Psoas muscle (tissue), 8 donors: Measurements from ENCODE around the gene KRT75. TPM values are rescaled to one million over a fixed set of nuclear protein-coding genes. Genes with fewer than 3 reads are reported as not detected.

Source experiments
- ATAC-seq, 4 donors: fragments of 200-7000 bp; cut with Tn5 transposase; one replicate each; pipeline ENCODE4 v1.9.1; 2020; ENCODE audit warnings: moderate library complexity in 3 of 4, mild to moderate bottlenecking in 2 of 4
- DNase-seq, 2 donors: peaks; one replicate each; pipeline ENCODE4 v3.0.0-alpha.2; 2020
- H3K27ac ChIP-seq: fragments of 200-600 bp; one replicate; pipeline ENCODE4 v1.8.0; 2022
- H3K27me3 ChIP-seq, 3 donors: fragments of 200-600 bp in 1 of 3; one replicate each; pipeline versions ENCODE4 v1.6.1 to v1.8.0; 2013 to 2022; ENCODE audit warnings: low read length in 2 of 3, mild to moderate bottlenecking in 2 of 3, moderate library complexity in 1 of 3; ENCODE audit not compliant: insufficient read depth in 3 of 3
- H3K36me3 ChIP-seq, 2 donors: fragments of 200-600 bp in 1 of 2; one replicate each; pipeline versions ENCODE4 v1.6.1 to v1.8.0; 2013 to 2022; ENCODE audit warnings: low read depth in 1 of 2, mild to moderate bottlenecking in 1 of 2, moderate library complexity in 1 of 2; ENCODE audit not compliant: insufficient read depth in 1 of 2
- H3K4me1 ChIP-seq: fragments of 200-600 bp; one replicate; pipeline ENCODE4 v1.8.0; 2022
- H3K4me3 ChIP-seq: fragments of 200-600 bp; one replicate; pipeline ENCODE4 v1.8.0; 2022; ENCODE audit warnings: mild to moderate bottlenecking
- H3K9me3 ChIP-seq: fragments of 200-600 bp; one replicate; pipeline ENCODE4 v1.8.0; 2022
- WGBS, 3 donors: extraction: QIAGEN DNeasy Blood & Tissue Kit; methylation state at CpG; one replicate each; pipeline versions ENCODE4 v1.1.6 to v1.1.7; 2013; 5-methylcytosine and 5-hydroxymethylcytosine counted together
- intact Hi-C, 2 donors: fragments of 100-400 bp; cut with DNase I; formaldehyde crosslinking; loops; one replicate each; pipeline versions ENCODE4 v1.11.0 to v1.14.2; 2022
- polyA plus RNA-seq, 3 donors: library from polyadenylated mRNA; stranded (reverse); fragments of 200-250 nt; gene quantifications; one replicate each; pipeline ENCODE4 v1.2.3, GENCODE V29; 2013
- total RNA-seq, 4 donors: library from RNA; stranded (reverse); fragmentation: NEBNext Ultra II Directional in 2 of 4; extraction: Animal tissue kit (Norgen Biotek cat#: 25700) in 2 of 4; gene quantifications; one replicate each; pipeline versions ENCODE4 v1.2.1 to v1.2.4, GENCODE V29; 2021 to 2023
- TF ChIP-seq, protein P1 (sequence below): fragments of 200-600 bp; IDR thresholded peaks from one replicate; pipeline ENCODE4 v1.8.0; 2022; ENCODE audit warnings: antibody characterized with exemption
- donor health status: healthy with polysubstance abuse.
- donor health status: DM: no; HTN: no; CAD: no; lungs with moderate emphysema.
- donor health status: Bipolar disorder and iron deficiency.
- donor health status: healthy.
- donor health status: DM: yes; HTN: yes; CAD: no.
- donor health status: DM: no; HTN: no; CAD: no.
- donor health status: DM: no; HTN: no; CAD: no.
- donor health status: DM: yes; HTN: yes; CAD: no.

Gene KRT75
- total and polyA plus RNA-seq, 7 donors: not detected

DNA sequence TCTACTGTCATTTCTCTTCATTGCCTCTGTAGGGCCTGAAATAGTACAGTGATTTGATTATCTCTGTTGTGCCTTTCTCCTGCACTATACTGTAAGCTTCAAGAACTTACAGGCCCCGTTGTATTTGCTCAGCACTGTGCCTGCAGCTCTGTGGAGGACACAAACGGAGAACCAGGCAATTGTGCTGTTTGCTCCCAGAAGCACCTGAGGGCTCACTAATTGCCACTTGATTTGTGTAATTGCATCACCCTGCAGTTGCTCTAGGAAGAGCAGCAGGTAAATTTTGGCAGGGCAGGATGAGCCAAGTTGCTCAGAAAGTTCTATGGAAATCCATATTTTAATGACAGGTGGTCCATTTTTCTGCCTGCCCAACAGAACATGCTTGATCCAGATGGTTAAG lies 16.4 kb downstream of the KRT75 start:
- DNase-seq (no peak), ATAC-seq (no peak)
- TF ChIP-seq, protein P1, sequence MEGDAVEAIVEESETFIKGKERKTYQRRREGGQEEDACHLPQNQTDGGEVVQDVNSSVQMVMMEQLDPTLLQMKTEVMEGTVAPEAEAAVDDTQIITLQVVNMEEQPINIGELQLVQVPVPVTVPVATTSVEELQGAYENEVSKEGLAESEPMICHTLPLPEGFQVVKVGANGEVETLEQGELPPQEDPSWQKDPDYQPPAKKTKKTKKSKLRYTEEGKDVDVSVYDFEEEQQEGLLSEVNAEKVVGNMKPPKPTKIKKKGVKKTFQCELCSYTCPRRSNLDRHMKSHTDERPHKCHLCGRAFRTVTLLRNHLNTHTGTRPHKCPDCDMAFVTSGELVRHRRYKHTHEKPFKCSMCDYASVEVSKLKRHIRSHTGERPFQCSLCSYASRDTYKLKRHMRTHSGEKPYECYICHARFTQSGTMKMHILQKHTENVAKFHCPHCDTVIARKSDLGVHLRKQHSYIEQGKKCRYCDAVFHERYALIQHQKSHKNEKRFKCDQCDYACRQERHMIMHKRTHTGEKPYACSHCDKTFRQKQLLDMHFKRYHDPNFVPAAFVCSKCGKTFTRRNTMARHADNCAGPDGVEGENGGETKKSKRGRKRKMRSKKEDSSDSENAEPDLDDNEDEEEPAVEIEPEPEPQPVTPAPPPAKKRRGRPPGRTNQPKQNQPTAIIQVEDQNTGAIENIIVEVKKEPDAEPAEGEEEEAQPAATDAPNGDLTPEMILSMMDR: no peak
- no peaks in the 10 kb centered on the region for H3K36me3 ChIP-seq
- no peak overlapping the region for H3K27ac ChIP-seq
- no peak overlapping the region for H3K4me3 ChIP-seq
- intact Hi-C loops: no loop called here
- H3K27me3 ChIP-seq: peaks cover 0 to 13% (median 5%) of the 10 kb centered on the region in 3 donors
- 82 to 94% (median 89%) methylated on average over 2 of the region's 2 CpGs for WGBS, 3 donors
- no peaks in the 10 kb centered on the region for H3K9me3 ChIP-seq
- H3K4me1 ChIP-seq: no peaks in the 10 kb centered on the region

DNA sequence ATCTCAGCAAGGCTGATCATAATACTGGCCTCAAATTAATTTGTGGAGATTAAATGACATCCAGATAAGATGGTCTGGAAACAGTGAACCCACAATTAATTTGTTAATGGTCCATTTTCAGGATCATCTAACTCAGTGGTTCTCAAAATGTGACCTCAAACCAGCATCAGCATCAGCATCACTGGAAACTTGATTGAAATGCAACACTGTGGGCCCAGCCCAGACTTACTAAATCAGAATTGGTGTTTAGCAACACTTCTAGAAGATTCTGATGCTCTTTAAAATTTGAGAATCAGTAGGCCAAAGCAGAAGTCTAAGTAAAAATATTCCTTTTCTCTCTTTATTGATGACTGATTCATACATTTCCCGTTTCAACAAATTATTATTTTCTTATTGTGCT lies 17.4 kb downstream of the KRT75 start:
- H3K27ac ChIP-seq: peak overlapping the region; percentile 12
- peak in 1 of 4 donors; percentile 36 for ATAC-seq
- no peaks in the 10 kb centered on the region for H3K4me1 ChIP-seq
- no peak for DNase-seq
- H3K36me3 ChIP-seq: no peaks in the 10 kb centered on the region
- peaks cover 0 to 5% (median 4%) of the 10 kb centered on the region in 3 donors for H3K27me3 ChIP-seq
- 78 to 89% (median 81%) methylated on average over 1 of the region's 1 CpG for WGBS, 3 donors
- no peak overlapping the region for H3K4me3 ChIP-seq
- TF ChIP-seq, protein P1: no peak
- H3K9me3 ChIP-seq: no peaks in the 10 kb centered on the region
- intact Hi-C loops: no loop called here

DNA sequence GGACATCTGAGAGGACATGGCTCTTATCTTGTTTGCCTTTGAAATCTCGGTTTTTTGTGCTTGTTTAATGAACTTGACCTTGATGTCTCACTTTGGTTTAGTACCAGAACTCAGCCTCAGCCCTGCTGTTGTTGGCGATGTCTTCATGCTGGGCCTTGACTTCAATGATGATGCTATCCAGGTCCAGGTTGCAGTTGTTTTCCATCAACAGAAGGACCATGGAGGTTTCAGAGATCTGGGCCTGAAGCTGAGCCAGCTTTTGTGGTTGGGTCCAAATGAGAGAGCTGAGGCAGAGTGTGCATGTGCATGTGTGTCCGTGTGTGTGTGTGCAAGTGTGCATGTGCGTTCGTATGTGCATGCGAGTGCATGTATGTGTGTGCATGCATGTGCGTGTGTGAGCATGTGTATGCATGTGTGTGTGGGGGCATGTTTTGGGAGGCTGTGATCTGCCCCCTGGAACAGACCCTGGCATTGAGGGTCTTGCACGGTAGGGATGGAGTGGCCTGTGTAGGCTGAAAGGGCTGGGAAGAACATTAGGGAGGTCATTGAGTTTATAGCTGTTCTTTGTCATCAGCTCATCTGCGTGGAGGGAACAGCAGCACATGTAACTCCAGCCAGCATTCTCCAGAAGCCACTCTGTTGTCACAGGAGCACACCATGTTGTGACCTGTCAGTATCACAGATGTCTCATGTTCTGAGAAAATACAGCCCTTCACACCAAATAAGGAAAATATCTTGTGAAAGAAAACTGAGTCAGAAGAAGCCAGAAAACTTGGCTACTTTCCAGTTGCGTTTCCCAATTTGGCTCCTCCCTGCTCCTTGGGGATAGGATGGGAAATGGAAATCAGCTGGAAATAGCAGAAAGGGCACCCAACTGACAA lies 18.1 kb downstream of the KRT75 start:
- ATAC-seq (peak in 3 of 4 donors; percentile 68 to 80 (median 75)), DNase-seq (peak in 1 of 2 donors; percentile 35)
- peaks cover 0 to 5% (median 4%) of the 10 kb centered on the region in 3 donors for H3K27me3 ChIP-seq
- no peak overlapping the region for H3K4me3 ChIP-seq
- TF ChIP-seq, protein P1: no peak
- no peak overlapping the region for H3K27ac ChIP-seq
- H3K4me1 ChIP-seq: no peaks in the 10 kb centered on the region
- H3K9me3 ChIP-seq: no peaks in the 10 kb centered on the region
- 54 to 58% (median 58%) methylated on average over 10 of the region's 10 CpGs for WGBS, 3 donors
- no peaks in the 10 kb centered on the region for H3K36me3 ChIP-seq
- intact Hi-C loops: no loop called here

DNA sequence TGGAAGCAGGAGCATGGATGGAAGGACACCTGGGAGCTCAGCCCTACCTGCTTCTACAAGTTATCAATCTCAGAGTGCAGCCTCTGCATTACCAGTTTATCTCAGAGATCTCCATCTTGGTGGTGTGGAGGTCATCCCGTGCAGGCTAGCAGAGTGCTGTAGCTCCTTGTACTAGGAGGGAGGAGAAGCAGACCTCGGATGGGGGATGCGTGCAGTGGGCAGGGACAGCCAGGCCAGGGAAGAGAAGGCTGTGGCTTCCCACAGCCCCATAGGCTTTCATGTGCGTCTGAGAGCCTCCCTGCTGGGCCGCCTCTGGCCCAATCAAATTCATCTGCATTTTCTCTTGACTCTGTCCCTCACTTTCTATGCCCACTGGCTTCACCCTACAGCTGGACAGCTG lies 19.2 kb downstream of the KRT75 start:
- TF ChIP-seq, protein P1: no peak
- ATAC-seq: no peak
- intact Hi-C loops: no loop called here

More for the DNA sequence above, 19.2 kb downstream of the KRT75 start:
- H3K4me3 ChIP-seq: no peak overlapping the region
- H3K27me3 ChIP-seq: peaks cover 0 to 5% (median 2%) of the 10 kb centered on the region in 3 donors
- H3K36me3 ChIP-seq: no peaks in the 10 kb centered on the region
- no peaks in the 10 kb centered on the region for H3K4me1 ChIP-seq
- 69 to 80% (median 72%) methylated on average over 5 of the region's 5 CpGs for WGBS, 3 donors
- no peak overlapping the region for H3K27ac ChIP-seq
- no peak for DNase-seq
- no peaks in the 10 kb centered on the region for H3K9me3 ChIP-seq
